ENCODE results near the gene WNK1.

The WNK1 gene

GRCh38 chr12:943051-943450 lies 190.7 kb downstream of the WNK1 start:
- H3K9ac ChIP-seq = no peak overlapping the region

GRCh38 chr12:944211-944610 lies 191.8 kb downstream of the WNK1 start:
- H3K27ac ChIP-seq = no peak overlapping the region
- H3K4me2 ChIP-seq (ENCODE audit: low read length) = no peak overlapping the region
- H3K9ac ChIP-seq = no peak overlapping the region
- peaks cover 40% of the 10 kb centered on the region for H3K79me2 ChIP-seq
- no peaks in the 10 kb centered on the region for H3K36me3 ChIP-seq (ENCODE audit: control insufficient read depth, insufficient read depth, low read length)
- no peaks in the 10 kb centered on the region for H3K27me3 ChIP-seq (ENCODE audit: control insufficient read depth, insufficient read depth, low read length)
- H3K4me1 ChIP-seq = peaks cover 7% of the 10 kb centered on the region
- TF ChIP-seq CTCF (IDR thresholded peaks at IDR 0.05) = no peak
- no peaks in the 10 kb centered on the region for H3K9me3 ChIP-seq (ENCODE audit: control insufficient read depth, low read length)
- no peak overlapping the region for H3K4me3 ChIP-seq (ENCODE audit: low read depth, low read length)
- no peak overlapping the region for H2AFZ ChIP-seq

More at GRCh38 chr12:943051-943450, 190.7 kb downstream of the WNK1 start:
- peaks cover 3% of the 10 kb centered on the region for H3K4me1 ChIP-seq
- H3K79me2 ChIP-seq = peaks cover 41% of the 10 kb centered on the region
- no peak overlapping the region for H3K4me3 ChIP-seq (ENCODE audit: low read depth, low read length)
- H3K27me3 ChIP-seq (ENCODE audit: control insufficient read depth, insufficient read depth, low read length) = no peaks in the 10 kb centered on the region
- no peak for TF ChIP-seq CTCF (IDR thresholded peaks at IDR 0.05)
- no peak overlapping the region for H3K27ac ChIP-seq
- H3K9me3 ChIP-seq (ENCODE audit: control insufficient read depth, low read length) = no peaks in the 10 kb centered on the region
- H3K4me2 ChIP-seq (ENCODE audit: low read length) = no peak overlapping the region
- H3K36me3 ChIP-seq (ENCODE audit: control insufficient read depth, insufficient read depth, low read length) = no peaks in the 10 kb centered on the region
- H2AFZ ChIP-seq = no peak overlapping the region

GRCh38 chr12:946212-946611 lies 193.8 kb downstream of the WNK1 start:
- Histone ChIP-seq H3K9ac (no peak overlapping the region), H2AFZ (no peak overlapping the region), H3K9me3 (ENCODE audit: control insufficient read depth, low read length) (no peaks in the 10 kb centered on the region), H3K4me3 (ENCODE audit: low read depth, low read length) (no peak overlapping the region), H3K4me2 (ENCODE audit: low read length) (no peak overlapping the region), H3K27me3 (ENCODE audit: control insufficient read depth, insufficient read depth, low read length) (no peaks in the 10 kb centered on the region), H3K27ac (no peak overlapping the region), H3K36me3 (ENCODE audit: control insufficient read depth, insufficient read depth, low read length) (no peaks in the 10 kb centered on the region), H3K4me1 (peaks cover 7% of the 10 kb centered on the region), H3K79me2 (peaks cover 29% of the 10 kb centered on the region)
- TF ChIP-seq CTCF (IDR thresholded peaks at IDR 0.05) = no peak

- no peak for TF ChIP-seq CTCF (IDR thresholded peaks at IDR 0.05)
- H3K79me2 ChIP-seq = peaks cover 28% of the 10 kb centered on the region
- no peaks in the 10 kb centered on the region for H3K36me3 ChIP-seq (ENCODE audit: control insufficient read depth, insufficient read depth, low read length)
- H3K9me3 ChIP-seq (ENCODE audit: control insufficient read depth, low read length) = no peaks in the 10 kb centered on the region
- no peaks in the 10 kb centered on the region for H3K27me3 ChIP-seq (ENCODE audit: control insufficient read depth, insufficient read depth, low read length)
- peaks cover 7% of the 10 kb centered on the region for H3K4me1 ChIP-seq
- H2AFZ ChIP-seq = no peak overlapping the region
- no peak overlapping the region for H3K27ac ChIP-seq
- no peak overlapping the region for H3K4me2 ChIP-seq (ENCODE audit: low read length)
- H3K9ac ChIP-seq = no peak overlapping the region
- no peak overlapping the region for H3K4me3 ChIP-seq (ENCODE audit: low read depth, low read length)
These were observed 194.3 kb downstream of the WNK1 start for GRCh38 chr12:946631-947030.

- peaks cover 19% of the 10 kb centered on the region for H3K79me2 ChIP-seq
- no peak overlapping the region for H3K9ac ChIP-seq
- H3K27ac ChIP-seq = peak overlapping the region; percentile 90
- peak overlapping the region; percentile 71 for H3K4me3 ChIP-seq (ENCODE audit: low read depth, low read length)
- peak overlapping the region; percentile 58 for H3K4me2 ChIP-seq (ENCODE audit: low read length)
- H3K36me3 ChIP-seq (ENCODE audit: control insufficient read depth, insufficient read depth, low read length) = no peaks in the 10 kb centered on the region
- H3K4me1 ChIP-seq = peaks cover 7% of the 10 kb centered on the region
- no peaks in the 10 kb centered on the region for H3K27me3 ChIP-seq (ENCODE audit: control insufficient read depth, insufficient read depth, low read length)
- TF ChIP-seq CTCF (IDR thresholded peaks at IDR 0.05) = no peak
- no peak overlapping the region for H2AFZ ChIP-seq
- H3K9me3 ChIP-seq (ENCODE audit: control insufficient read depth, low read length) = no peaks in the 10 kb centered on the region
These were observed 195.9 kb downstream of the WNK1 start for GRCh38 chr12:948238-948637.

Measured in parathyroid adenoma (tissue), 2 donors.